OCI-LY1 (cell line): ENCODE results near the gene STX8.

Experiments used
- H2AFZ ChIP-seq: fragments of 200-600 bp; sonication (generic), shearing (Covaris generic); 2 replicates; pipeline ENCODE4 v1.6.0; 2014; ENCODE audit warnings: antibody characterized with exemption, mild to moderate bottlenecking, low read length
- H3F3A ChIP-seq: fragments of 200-600 bp; sonication (generic), shearing (Covaris generic); 2 replicates; pipeline ENCODE4 v1.6.0; 2014; ENCODE audit warnings: mild to moderate bottlenecking, antibody characterized with exemption, low read length, moderate library complexity; ENCODE audit not compliant: insufficient read depth
- H3K27ac ChIP-seq: fragments of 200-600 bp; sonication (generic); 2 replicates; pipeline ENCODE4 v1.5.1; 2014; ENCODE audit warnings: low read length, mixed run types, mild to moderate bottlenecking, low read depth; ENCODE audit not compliant: poor library complexity, severe bottlenecking
- H3K27me3 ChIP-seq: fragments of 200-600 bp; sonication (generic); 2 replicates; pipeline ENCODE4 v1.6.0; 2014; ENCODE audit warnings: antibody characterized with exemption, mild to moderate bottlenecking, low read length, moderate library complexity; ENCODE audit not compliant: insufficient read depth
- H3K36me3 ChIP-seq: fragments of 200-600 bp; sonication (generic); 2 replicates; pipeline ENCODE4 v1.6.1; 2014; ENCODE audit warnings: mild to moderate bottlenecking, antibody characterized with exemption, low read length, moderate library complexity, mixed read lengths; ENCODE audit not compliant: insufficient read depth
- H3K4me1 ChIP-seq: fragments of 200-600 bp; sonication (generic); 2 replicates; pipeline ENCODE4 v1.5.1; 2014; ENCODE audit warnings: mild to moderate bottlenecking, low read length, moderate library complexity; ENCODE audit not compliant: insufficient read depth, severe bottlenecking
- H3K4me2 ChIP-seq: fragments of 200-600 bp; sonication (generic), shearing (Covaris generic); 2 replicates; pipeline ENCODE4 v1.6.1; 2014; ENCODE audit warnings: low read length
- H3K4me3 ChIP-seq: fragments of 200-600 bp; sonication (generic); 2 replicates; pipeline ENCODE4 v1.5.1; 2014; ENCODE audit warnings: low read length, low read depth, mild to moderate bottlenecking, mixed read lengths; ENCODE audit not compliant: poor library complexity, severe bottlenecking
- H3K79me2 ChIP-seq: fragments of 200-600 bp; shearing (Covaris generic); 2 replicates; pipeline ENCODE4 v1.6.1; 2016; ENCODE audit warnings: mixed run types, low read length, mixed read lengths; ENCODE audit not compliant: insufficient read depth
- H3K9ac ChIP-seq: fragments of 200-600 bp; sonication (generic), shearing (Covaris generic); 2 replicates; pipeline ENCODE4 v1.6.1; 2014; ENCODE audit warnings: mild to moderate bottlenecking, low read length, mixed read lengths
- H3K9me2 ChIP-seq: fragments of 200-600 bp; sonication (generic), shearing (Covaris generic); 2 replicates; pipeline ENCODE4 v1.6.1; 2014; ENCODE audit warnings: low read depth, mild to moderate bottlenecking, low read length, mixed read lengths
- H3K9me3 ChIP-seq: fragments of 200-600 bp; shearing (Covaris generic); 2 replicates; pipeline ENCODE4 v1.6.1; 2014; ENCODE audit warnings: low read length, mixed read lengths
- H4K20me1 ChIP-seq: fragments of 200-600 bp; sonication (generic), shearing (Covaris generic); 2 replicates; pipeline ENCODE4 v1.6.0; 2016; ENCODE audit warnings: mild to moderate bottlenecking, low read length; ENCODE audit not compliant: insufficient read depth
- EZH2 ChIP-seq: fragments of 200-600 bp; sonication (generic), shearing (Covaris generic); IDR thresholded peaks from 2 replicates; pipeline ENCODE4 v1.8.0; 2017; ENCODE audit warnings: borderline replicate concordance, mixed run types, mild to moderate bottlenecking, antibody characterized with exemption, low read length, moderate library complexity, mixed read lengths
- TF ChIP-seq, protein P1 (sequence below): fragments of 200-600 bp; sonication (generic), shearing (Covaris generic); IDR thresholded peaks from 2 replicates; pipeline ENCODE4 v1.5.1; 2017; ENCODE audit warnings: mild to moderate bottlenecking, antibody characterized with exemption, low read length, moderate library complexity, mixed read lengths

STX8 gene

DNA sequence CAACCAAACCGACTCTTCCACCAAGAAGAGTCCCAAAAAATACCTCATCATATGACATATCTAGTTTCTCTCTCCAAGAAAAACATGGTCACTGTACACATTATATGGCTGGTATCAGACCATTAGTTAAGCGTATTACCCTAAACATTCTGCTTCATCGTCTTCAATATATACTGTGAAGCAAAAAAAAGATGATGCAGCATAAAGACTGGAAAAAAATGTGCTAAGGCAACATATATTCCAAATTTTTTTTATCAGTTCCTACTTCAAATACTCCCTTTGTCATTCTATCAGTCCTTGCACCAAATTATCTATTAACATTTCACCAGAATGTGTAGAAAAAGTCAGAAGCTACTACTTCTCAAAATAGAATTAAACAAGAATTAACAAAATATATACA lies 42.9 kb downstream of the STX8 start:
- H3K4me2 ChIP-seq = no peak overlapping the region
- no peak overlapping the region for H2AFZ ChIP-seq
- H3K9me2 ChIP-seq = no peaks in the 10 kb centered on the region
- no peaks in the 10 kb centered on the region for H3K36me3 ChIP-seq
- no peak overlapping the region for H3K4me3 ChIP-seq
- no peak overlapping the region for H3K27ac ChIP-seq
- no peaks in the 10 kb centered on the region for H3K9me3 ChIP-seq
- no peaks in the 10 kb centered on the region for H3F3A ChIP-seq
- no peaks in the 10 kb centered on the region for H4K20me1 ChIP-seq
- H3K9ac ChIP-seq = no peak overlapping the region
- H3K27me3 ChIP-seq = no peaks in the 10 kb centered on the region
- H3K79me2 ChIP-seq = no peaks in the 10 kb centered on the region
- no peak for TF ChIP-seq EZH2
- TF ChIP-seq, protein P1, sequence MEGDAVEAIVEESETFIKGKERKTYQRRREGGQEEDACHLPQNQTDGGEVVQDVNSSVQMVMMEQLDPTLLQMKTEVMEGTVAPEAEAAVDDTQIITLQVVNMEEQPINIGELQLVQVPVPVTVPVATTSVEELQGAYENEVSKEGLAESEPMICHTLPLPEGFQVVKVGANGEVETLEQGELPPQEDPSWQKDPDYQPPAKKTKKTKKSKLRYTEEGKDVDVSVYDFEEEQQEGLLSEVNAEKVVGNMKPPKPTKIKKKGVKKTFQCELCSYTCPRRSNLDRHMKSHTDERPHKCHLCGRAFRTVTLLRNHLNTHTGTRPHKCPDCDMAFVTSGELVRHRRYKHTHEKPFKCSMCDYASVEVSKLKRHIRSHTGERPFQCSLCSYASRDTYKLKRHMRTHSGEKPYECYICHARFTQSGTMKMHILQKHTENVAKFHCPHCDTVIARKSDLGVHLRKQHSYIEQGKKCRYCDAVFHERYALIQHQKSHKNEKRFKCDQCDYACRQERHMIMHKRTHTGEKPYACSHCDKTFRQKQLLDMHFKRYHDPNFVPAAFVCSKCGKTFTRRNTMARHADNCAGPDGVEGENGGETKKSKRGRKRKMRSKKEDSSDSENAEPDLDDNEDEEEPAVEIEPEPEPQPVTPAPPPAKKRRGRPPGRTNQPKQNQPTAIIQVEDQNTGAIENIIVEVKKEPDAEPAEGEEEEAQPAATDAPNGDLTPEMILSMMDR = no peak
- no peaks in the 10 kb centered on the region for H3K4me1 ChIP-seq

- Histone ChIP-seq H3K4me1 (no peaks in the 10 kb centered on the region), H3K9me2 (no peaks in the 10 kb centered on the region), H3K79me2 (no peaks in the 10 kb centered on the region), H3K27ac (no peak overlapping the region), H2AFZ (no peak overlapping the region), H3F3A (no peaks in the 10 kb centered on the region), H3K36me3 (no peaks in the 10 kb centered on the region), H3K9ac (no peak overlapping the region), H3K9me3 (no peaks in the 10 kb centered on the region), H3K4me3 (no peak overlapping the region), H3K27me3 (no peaks in the 10 kb centered on the region), H3K4me2 (no peak overlapping the region), H4K20me1 (no peaks in the 10 kb centered on the region)
- TF ChIP-seq, protein P1 = no peak
- TF ChIP-seq EZH2 = no peak
These were observed 44.6 kb downstream of the STX8 start for GRCh38 chr17:9531034-9531433.

DNA sequence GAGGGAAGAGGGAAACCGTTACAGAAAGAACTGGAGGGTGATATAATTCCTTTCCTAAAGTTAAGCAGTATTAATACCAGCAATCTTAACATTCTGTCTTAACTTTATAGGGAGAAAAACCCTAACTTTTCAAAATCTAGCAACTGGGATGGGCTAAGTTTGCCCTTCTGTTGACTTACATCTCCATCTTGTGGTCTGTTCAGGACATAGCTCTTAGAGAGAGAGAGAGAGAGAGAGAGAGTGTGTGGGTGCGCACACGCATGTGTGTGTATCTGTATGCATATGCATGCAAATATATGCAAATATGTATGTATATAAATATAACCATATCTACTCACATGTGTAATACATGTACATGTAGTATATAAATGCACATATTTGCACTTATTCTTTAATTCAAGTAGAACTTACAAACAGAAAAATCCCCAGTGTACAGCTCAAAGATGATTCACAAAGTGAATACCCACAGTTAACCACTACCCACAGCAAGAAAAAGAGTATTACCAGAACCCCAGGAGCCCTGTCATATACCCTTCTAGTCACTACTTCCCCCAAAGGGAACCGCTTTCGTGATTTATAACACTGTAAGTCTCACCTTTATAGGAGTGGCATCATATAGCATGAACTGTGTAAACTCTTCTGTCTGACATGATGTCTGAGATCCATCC lies 46.5 kb downstream of the STX8 start:
- no peaks in the 10 kb centered on the region for H3K9me2 ChIP-seq
- H3K4me3 ChIP-seq = no peak overlapping the region
- TF ChIP-seq, protein P1 = peak; percentile 55
- no peak for TF ChIP-seq EZH2
- H2AFZ ChIP-seq = no peak overlapping the region
- no peak overlapping the region for H3K4me2 ChIP-seq
- no peak overlapping the region for H3K27ac ChIP-seq
- no peaks in the 10 kb centered on the region for H3K79me2 ChIP-seq
- no peaks in the 10 kb centered on the region for H4K20me1 ChIP-seq
- H3K9me3 ChIP-seq = no peaks in the 10 kb centered on the region
- H3K36me3 ChIP-seq = no peaks in the 10 kb centered on the region
- no peak overlapping the region for H3K9ac ChIP-seq
- no peaks in the 10 kb centered on the region for H3K4me1 ChIP-seq
- H3K27me3 ChIP-seq = no peaks in the 10 kb centered on the region
- no peaks in the 10 kb centered on the region for H3F3A ChIP-seq
